ENCODE data around the gene ILDR2.

ILDR2 gene

GRCh38 chr1:166918088-166918955 is 57.0 kb downstream of the ILDR2 start:
- Histone ChIP-seq H2BK120ac (ENCODE audit: insufficient read depth, low read length, poor library complexity) (no peak overlapping the region), H3K4ac (ENCODE audit: low read depth, low read length) (no peak overlapping the region), H3K18ac (ENCODE audit: low read length) (no peak overlapping the region), H3K9me3 (ENCODE audit: insufficient read depth, low read depth, low read length) (peaks cover 5% of the 10 kb centered on the region), H3K79me2 (ENCODE audit: control insufficient read depth, insufficient read depth, low read length, poor library complexity) (no peaks in the 10 kb centered on the region), H3K36me3 (ENCODE audit: control insufficient read depth in 1 of 2, insufficient read depth in 2 of 2, low read length in 2 of 2) (no peaks in the 10 kb centered on the region), H4K12ac (ENCODE audit: low read depth, low read length) (no peak overlapping the region), H3K4me3 (ENCODE audit: low read depth, low read length) (no peak overlapping the region), H3K9ac (ENCODE audit: low read length) (no peak overlapping the region), H4K91ac (ENCODE audit: low read depth, low read length) (no peak overlapping the region), H3K23ac (ENCODE audit: low read length) (no peak overlapping the region), H3K14ac (ENCODE audit: low read length) (no peak overlapping the region), H2AFZ (ENCODE audit: insufficient read depth, low read length, poor library complexity) (no peak overlapping the region), H3K27me3 (ENCODE audit: insufficient read depth, low read length) (peaks cover 19% of the 10 kb centered on the region), H3K79me1 (ENCODE audit: low read length) (no peaks in the 10 kb centered on the region), H3K27ac (ENCODE audit: low read depth, low read length) (no peak overlapping the region), H2BK12ac (ENCODE audit: low read length) (no peak overlapping the region), H3K4me1 (ENCODE audit: control insufficient read depth in 1 of 2, insufficient read depth in 2 of 2, low read length in 2 of 2) (peaks cover 3 to 17% of the 10 kb centered on the region in 2 experiments), H4K8ac (ENCODE audit: low read depth, low read length) (no peak overlapping the region), H2AK5ac (ENCODE audit: low read length) (no peak overlapping the region), H2BK5ac (ENCODE audit: low read depth, low read length, poor library complexity) (no peak overlapping the region), H3K4me2 (ENCODE audit: low read length) (no peak overlapping the region)
- DNase-seq = no peak
- WGBS (ENCODE audit: extremely low coverage, insufficient coverage, insufficient read length) = no CpG with 5 or more reads among the region's 6 CpGs

GRCh38 chr1:166915941-166916340 is 59.4 kb downstream of the ILDR2 start:
- H3K9me3 ChIP-seq (ENCODE audit: insufficient read depth, low read depth, low read length) = peaks cover 1% of the 10 kb centered on the region
- WGBS (ENCODE audit: extremely low coverage, insufficient coverage, insufficient read length) = no CpG with 5 or more reads among the region's 4 CpGs

GRCh38 chr1:166915042-166915441 is 60.3 kb downstream of the ILDR2 start:
- H2AFZ ChIP-seq (ENCODE audit: insufficient read depth, low read length, poor library complexity) = no peak overlapping the region
- DNase-seq = no peak
- H3K9ac ChIP-seq (ENCODE audit: low read length) = no peak overlapping the region
- no peak overlapping the region for H3K4me2 ChIP-seq (ENCODE audit: low read length)
- no peak overlapping the region for H2BK12ac ChIP-seq (ENCODE audit: low read length)
- no peak overlapping the region for H2BK120ac ChIP-seq (ENCODE audit: insufficient read depth, low read length, poor library complexity)
- no peaks in the 10 kb centered on the region for H3K79me1 ChIP-seq (ENCODE audit: low read length)
- H2AK5ac ChIP-seq (ENCODE audit: low read length) = no peak overlapping the region
- WGBS (ENCODE audit: extremely low coverage, insufficient coverage, insufficient read length) = no CpG with 5 or more reads among the region's 1 CpG
- H3K23ac ChIP-seq (ENCODE audit: low read length) = no peak overlapping the region
- H3K27ac ChIP-seq (ENCODE audit: low read depth, low read length) = no peak overlapping the region
- H2BK5ac ChIP-seq (ENCODE audit: low read depth, low read length, poor library complexity) = no peak overlapping the region
- H3K27me3 ChIP-seq (ENCODE audit: insufficient read depth, low read length) = peaks cover 3% of the 10 kb centered on the region
- no peak overlapping the region for H3K14ac ChIP-seq (ENCODE audit: low read length)
- H3K18ac ChIP-seq (ENCODE audit: low read length) = no peak overlapping the region
- no peaks in the 10 kb centered on the region for H3K79me2 ChIP-seq (ENCODE audit: control insufficient read depth, insufficient read depth, low read length, poor library complexity)
- H4K12ac ChIP-seq (ENCODE audit: low read depth, low read length) = no peak overlapping the region
- H4K8ac ChIP-seq (ENCODE audit: low read depth, low read length) = no peak overlapping the region
- H4K91ac ChIP-seq (ENCODE audit: low read depth, low read length) = no peak overlapping the region
- peaks cover 0 to 7% of the 10 kb centered on the region in 2 experiments for H3K4me1 ChIP-seq (ENCODE audit: control insufficient read depth in 1 of 2, insufficient read depth in 2 of 2, low read length in 2 of 2)
- H3K4me3 ChIP-seq (ENCODE audit: low read depth, low read length) = no peak overlapping the region
- no peaks in the 10 kb centered on the region for H3K36me3 ChIP-seq (ENCODE audit: control insufficient read depth in 1 of 2, insufficient read depth in 2 of 2, low read length in 2 of 2)
- H3K9me3 ChIP-seq (ENCODE audit: insufficient read depth, low read depth, low read length) = no peaks in the 10 kb centered on the region
- no peak overlapping the region for H3K4ac ChIP-seq (ENCODE audit: low read depth, low read length)

More at GRCh38 chr1:166915941-166916340, 59.4 kb downstream of the ILDR2 start:
- H2BK120ac ChIP-seq (ENCODE audit: insufficient read depth, low read length, poor library complexity) = no peak overlapping the region
- no peak overlapping the region for H2BK12ac ChIP-seq (ENCODE audit: low read length)
- H3K79me1 ChIP-seq (ENCODE audit: low read length) = no peaks in the 10 kb centered on the region
- no peak overlapping the region for H3K27ac ChIP-seq (ENCODE audit: low read depth, low read length)
- no peak overlapping the region for H4K12ac ChIP-seq (ENCODE audit: low read depth, low read length)
- H3K4ac ChIP-seq (ENCODE audit: low read depth, low read length) = no peak overlapping the region
- no peak overlapping the region for H3K18ac ChIP-seq (ENCODE audit: low read length)
- H3K4me2 ChIP-seq (ENCODE audit: low read length) = no peak overlapping the region
- no peak overlapping the region for H2AFZ ChIP-seq (ENCODE audit: insufficient read depth, low read length, poor library complexity)
- no peak overlapping the region for H3K14ac ChIP-seq (ENCODE audit: low read length)
- H4K91ac ChIP-seq (ENCODE audit: low read depth, low read length) = no peak overlapping the region
- H3K27me3 ChIP-seq (ENCODE audit: insufficient read depth, low read length) = peaks cover 10% of the 10 kb centered on the region
- no peak overlapping the region for H3K9ac ChIP-seq (ENCODE audit: low read length)
- no peaks in the 10 kb centered on the region for H3K79me2 ChIP-seq (ENCODE audit: control insufficient read depth, insufficient read depth, low read length, poor library complexity)
- no peak overlapping the region for H4K8ac ChIP-seq (ENCODE audit: low read depth, low read length)
- no peaks in the 10 kb centered on the region for H3K36me3 ChIP-seq (ENCODE audit: control insufficient read depth in 1 of 2, insufficient read depth in 2 of 2, low read length in 2 of 2)
- H3K23ac ChIP-seq (ENCODE audit: low read length) = no peak overlapping the region
- DNase-seq = no peak
- no peak overlapping the region for H2AK5ac ChIP-seq (ENCODE audit: low read length)
- H3K4me3 ChIP-seq (ENCODE audit: low read depth, low read length) = no peak overlapping the region
- no peak overlapping the region for H2BK5ac ChIP-seq (ENCODE audit: low read depth, low read length, poor library complexity)
- peaks cover 0 to 13% of the 10 kb centered on the region in 2 experiments for H3K4me1 ChIP-seq (ENCODE audit: control insufficient read depth in 1 of 2, insufficient read depth in 2 of 2, low read length in 2 of 2)

DNA sequence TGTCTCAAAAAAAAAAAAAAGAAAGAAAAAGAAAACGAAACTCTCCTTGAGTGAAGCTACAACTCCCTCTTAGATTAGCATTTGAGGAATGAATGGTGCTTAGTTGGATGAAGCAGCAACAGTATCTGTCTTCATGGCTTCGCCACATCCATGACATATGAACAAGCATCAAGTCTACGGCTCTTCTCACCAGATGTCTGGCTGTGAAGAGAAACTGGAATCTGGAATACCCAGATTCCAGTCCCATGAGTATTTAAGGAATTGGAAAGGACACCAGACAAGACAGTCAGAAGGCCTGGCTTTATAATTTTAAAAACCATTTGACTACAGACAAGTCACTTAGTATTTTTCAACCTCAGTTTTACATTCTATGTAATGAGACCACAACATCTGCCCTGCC is 61.2 kb downstream of the ILDR2 start:
- no peaks in the 10 kb centered on the region for H3K36me3 ChIP-seq (ENCODE audit: control insufficient read depth in 1 of 2, insufficient read depth in 2 of 2, low read length in 2 of 2)
- WGBS (ENCODE audit: extremely low coverage, insufficient coverage, insufficient read length) = no CpG with 5 or more reads among the region's 3 CpGs
- H3K9me3 ChIP-seq (ENCODE audit: insufficient read depth, low read depth, low read length) = no peaks in the 10 kb centered on the region
- H2AK5ac ChIP-seq (ENCODE audit: low read length) = no peak overlapping the region
- peak; percentile 71 to 89 for DNase-seq
- H3K4me2 ChIP-seq (ENCODE audit: low read length) = no peak overlapping the region
- H3K9ac ChIP-seq (ENCODE audit: low read length) = no peak overlapping the region
- no peaks in the 10 kb centered on the region for H3K79me2 ChIP-seq (ENCODE audit: control insufficient read depth, insufficient read depth, low read length, poor library complexity)
- peaks cover 0 to 7% of the 10 kb centered on the region in 2 experiments for H3K4me1 ChIP-seq (ENCODE audit: control insufficient read depth in 1 of 2, insufficient read depth in 2 of 2, low read length in 2 of 2)
- H4K12ac ChIP-seq (ENCODE audit: low read depth, low read length) = no peak overlapping the region
- no peak overlapping the region for H3K14ac ChIP-seq (ENCODE audit: low read length)
- H3K4ac ChIP-seq (ENCODE audit: low read depth, low read length) = no peak overlapping the region
- H3K79me1 ChIP-seq (ENCODE audit: low read length) = no peaks in the 10 kb centered on the region
- no peak overlapping the region for H2AFZ ChIP-seq (ENCODE audit: insufficient read depth, low read length, poor library complexity)
- H2BK120ac ChIP-seq (ENCODE audit: insufficient read depth, low read length, poor library complexity) = no peak overlapping the region
- H3K4me3 ChIP-seq (ENCODE audit: low read depth, low read length) = no peak overlapping the region
- no peaks in the 10 kb centered on the region for H3K27me3 ChIP-seq (ENCODE audit: insufficient read depth, low read length)
- no peak overlapping the region for H3K27ac ChIP-seq (ENCODE audit: low read depth, low read length)
- H2BK5ac ChIP-seq (ENCODE audit: low read depth, low read length, poor library complexity) = no peak overlapping the region
- H4K91ac ChIP-seq (ENCODE audit: low read depth, low read length) = no peak overlapping the region
- H2BK12ac ChIP-seq (ENCODE audit: low read length) = no peak overlapping the region
- H3K18ac ChIP-seq (ENCODE audit: low read length) = no peak overlapping the region
- no peak overlapping the region for H4K8ac ChIP-seq (ENCODE audit: low read depth, low read length)
- H3K23ac ChIP-seq (ENCODE audit: low read length) = no peak overlapping the region
